Effector memory CD4-positive, alpha-beta T cell (primary cell): Measurements from ENCODE around the gene LIME1.

ENCODE experiments used
- DNase-seq, 3 donors: peaks; one replicate each; pipeline ENCODE4 v3.0.0-alpha.2; 2020
- H3K27ac ChIP-seq: 2 replicates; pipeline ENCODE4 v1.7.0; 2013; ENCODE audit warnings: mild to moderate bottlenecking, low read length, moderate library complexity; ENCODE audit not compliant: insufficient read depth, poor library complexity, severe bottlenecking
- H3K27me3 ChIP-seq: replicated peaks from 2 replicates; pipeline ENCODE4 v1.7.0; 2013; ENCODE audit warnings: mild to moderate bottlenecking, low read length; ENCODE audit not compliant: insufficient read depth, control insufficient read depth, poor library complexity, severe bottlenecking
- H3K36me3 ChIP-seq: 2 replicates; pipeline ENCODE4 v1.7.0; 2013; ENCODE audit warnings: mild to moderate bottlenecking, low read length, moderate library complexity; ENCODE audit not compliant: control insufficient read depth, insufficient read depth
- H3K4me1 ChIP-seq: 2 replicates; pipeline ENCODE4 v1.7.0; 2013; ENCODE audit warnings: low read length, mild to moderate bottlenecking; ENCODE audit not compliant: control insufficient read depth, insufficient read depth, poor library complexity, severe bottlenecking
- H3K4me3 ChIP-seq: 2 replicates; pipeline ENCODE4 v1.7.0; 2013; ENCODE audit warnings: low read length, low read depth, mild to moderate bottlenecking; ENCODE audit not compliant: insufficient read depth, poor library complexity, severe bottlenecking
- H3K9me3 ChIP-seq: 2 replicates; pipeline ENCODE4 v1.7.0; 2013; ENCODE audit warnings: mild to moderate bottlenecking, low read length, moderate library complexity; ENCODE audit not compliant: control insufficient read depth

The LIME1 gene

GRCh38 chr20:63697868-63698545 lies 38.5 kb upstream of the LIME1 start:
- Histone ChIP-seq H3K4me3 (no peak overlapping the region), H3K27me3 (no peaks in the 10 kb centered on the region), H3K4me1 (peaks cover 36% of the 10 kb centered on the region), H3K9me3 (no peaks in the 10 kb centered on the region), H3K27ac (no peak overlapping the region), H3K36me3 (peaks cover 8% of the 10 kb centered on the region)
- DNase-seq: no peak

- DNase-seq: no peak
Observed at GRCh38 chr20:63698739-63699465, 37.6 kb upstream of the LIME1 start.

DNA sequence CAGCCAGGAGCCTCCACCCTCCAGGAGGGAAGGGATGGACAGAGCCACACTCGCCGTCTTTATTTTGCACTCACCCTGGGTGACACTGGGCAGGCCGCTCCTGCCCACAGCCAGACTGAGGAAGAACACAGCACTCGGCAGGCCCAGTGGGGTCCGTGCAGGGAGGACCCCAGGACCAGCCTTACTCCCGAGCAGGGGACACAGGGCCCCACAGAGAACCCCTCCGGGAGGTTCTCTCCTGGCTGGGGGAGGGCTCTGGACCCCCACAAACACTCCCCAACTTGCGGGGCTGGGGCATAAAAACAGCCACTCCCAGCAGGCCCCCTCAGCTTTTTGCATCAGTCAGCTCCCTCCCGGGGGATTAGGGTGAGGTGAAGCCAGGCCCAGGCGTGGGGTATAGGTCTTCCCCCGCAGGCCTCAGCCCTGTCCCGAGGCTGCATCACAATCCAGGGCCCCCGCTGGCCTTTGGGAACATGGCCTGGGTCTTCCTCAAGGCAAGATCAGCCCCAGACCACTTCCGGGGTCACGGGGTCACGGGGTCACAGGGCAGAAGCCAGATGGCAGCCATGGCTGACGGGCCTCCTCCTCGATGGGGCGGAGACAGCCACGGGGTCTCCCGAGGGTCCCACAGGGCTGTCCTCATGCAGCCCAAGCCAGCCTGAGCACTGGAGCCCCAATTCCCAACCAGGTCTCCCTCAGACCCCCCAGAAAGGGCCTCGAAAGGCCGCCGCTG lies 36.8 kb upstream of the LIME1 start:
- DNase-seq: no peak
- Histone ChIP-seq H3K9me3 (no peaks in the 10 kb centered on the region), H3K4me3 (no peak overlapping the region), H3K4me1 (peaks cover 36% of the 10 kb centered on the region), H3K27me3 (no peaks in the 10 kb centered on the region), H3K36me3 (peaks cover 23% of the 10 kb centered on the region), H3K27ac (no peak overlapping the region)

More at GRCh38 chr20:63698739-63699465, 37.6 kb upstream of the LIME1 start:
- no peaks in the 10 kb centered on the region for H3K27me3 ChIP-seq
- H3K27ac ChIP-seq: no peak overlapping the region
- no peak overlapping the region for H3K4me3 ChIP-seq
- H3K9me3 ChIP-seq: no peaks in the 10 kb centered on the region
- H3K36me3 ChIP-seq: peaks cover 15% of the 10 kb centered on the region
- H3K4me1 ChIP-seq: peaks cover 36% of the 10 kb centered on the region

- no peak overlapping the region for H3K27ac ChIP-seq
Observed at GRCh38 chr20:63700199-63701050, 36.0 kb upstream of the LIME1 start.

GRCh38 chr20:63701051-63701328 lies 35.5 kb upstream of the LIME1 start:
- Histone ChIP-seq H3K36me3 (peaks cover 28% of the 10 kb centered on the region), H3K9me3 (no peaks in the 10 kb centered on the region), H3K27ac (no peak overlapping the region), H3K27me3 (no peaks in the 10 kb centered on the region), H3K4me1 (peaks cover 35% of the 10 kb centered on the region), H3K4me3 (no peak overlapping the region)
- no peak for DNase-seq

More at GRCh38 chr20:63700199-63701050, 36.0 kb upstream of the LIME1 start:
- peaks cover 36% of the 10 kb centered on the region for H3K4me1 ChIP-seq
- H3K4me3 ChIP-seq: no peak overlapping the region
- no peaks in the 10 kb centered on the region for H3K27me3 ChIP-seq
- H3K36me3 ChIP-seq: peaks cover 23% of the 10 kb centered on the region
- no peak for DNase-seq
- H3K9me3 ChIP-seq: no peaks in the 10 kb centered on the region

GRCh38 chr20:63701329-63702035 lies 35.0 kb upstream of the LIME1 start:
- H3K9me3 ChIP-seq: no peaks in the 10 kb centered on the region
- peaks cover 33% of the 10 kb centered on the region for H3K4me1 ChIP-seq
- H3K4me3 ChIP-seq: no peak overlapping the region
- DNase-seq: no peak
- peak overlapping the region; percentile 19 for H3K27ac ChIP-seq
- no peaks in the 10 kb centered on the region for H3K27me3 ChIP-seq
- H3K36me3 ChIP-seq: peaks cover 32% of the 10 kb centered on the region

DNA sequence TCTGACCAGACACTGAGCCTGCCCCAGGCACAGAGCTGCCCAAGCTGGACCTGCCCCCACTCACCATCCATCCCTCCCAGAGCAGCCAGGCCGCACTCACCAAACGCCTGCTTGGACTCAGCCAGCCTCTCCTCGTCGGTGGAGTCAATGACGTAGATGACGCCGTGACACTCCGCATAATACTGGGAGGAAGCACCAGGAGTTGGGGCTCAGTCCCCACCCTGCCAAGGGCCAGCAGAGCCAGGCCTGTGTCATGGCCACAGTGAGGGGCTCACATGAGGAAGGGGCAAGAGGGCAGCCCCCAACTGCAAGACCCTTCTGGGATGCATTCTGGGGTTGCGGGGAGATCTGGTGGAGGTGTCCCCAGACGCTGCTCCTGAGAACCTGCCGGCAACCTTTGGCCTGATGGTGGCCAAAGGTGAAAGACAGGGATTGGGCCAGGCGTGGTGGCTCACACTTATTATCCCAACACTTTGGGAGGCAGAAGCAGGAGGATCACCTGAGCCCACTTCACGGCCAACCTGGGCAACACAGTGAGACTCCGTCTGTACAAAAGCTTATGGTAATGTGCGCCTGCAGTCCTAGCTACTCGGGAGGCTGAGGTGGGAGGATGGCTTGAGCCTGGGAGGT lies 34.3 kb upstream of the LIME1 start:
- Histone ChIP-seq H3K4me3 (no peak overlapping the region), H3K27ac (peak overlapping the region; percentile 19), H3K36me3 (peaks cover 32% of the 10 kb centered on the region), H3K4me1 (peaks cover 33% of the 10 kb centered on the region), H3K9me3 (no peaks in the 10 kb centered on the region), H3K27me3 (no peaks in the 10 kb centered on the region)
- DNase-seq: no peak

- Histone ChIP-seq H3K27ac (no peak overlapping the region), H3K36me3 (peaks cover 32% of the 10 kb centered on the region), H3K4me3 (no peak overlapping the region), H3K9me3 (no peaks in the 10 kb centered on the region), H3K4me1 (peaks cover 36% of the 10 kb centered on the region), H3K27me3 (no peaks in the 10 kb centered on the region)
- no peak for DNase-seq
Observed at GRCh38 chr20:63702751-63703470, 33.6 kb upstream of the LIME1 start.
